ENCODE data around the gene ERGIC1.

ERGIC1 gene

GRCh38 chr5:172952034-172952511 lies 118.0 kb downstream of the ERGIC1 start:
- no peak for FAIRE-seq

- no peak for FAIRE-seq
Observed at GRCh38 chr5:172953776-172954675, 120.0 kb downstream of the ERGIC1 start.

GRCh38 chr5:172954751-172955159 lies 120.7 kb downstream of the ERGIC1 start:
- no peak for FAIRE-seq

GRCh38 chr5:172956228-172956627 lies 122.2 kb downstream of the ERGIC1 start:
- no peak for FAIRE-seq

GRCh38 chr5:172956936-172957335 lies 122.9 kb downstream of the ERGIC1 start:
- FAIRE-seq: no peak

- FAIRE-seq: no peak
Observed at GRCh38 chr5:172957458-172957857, 123.4 kb downstream of the ERGIC1 start.

GRCh38 chr5:172958331-172959046 lies 124.4 kb downstream of the ERGIC1 start:
- FAIRE-seq: no peak

- FAIRE-seq: no peak
Observed at GRCh38 chr5:172959824-172960799, 126.1 kb downstream of the ERGIC1 start.

- no peak for FAIRE-seq
Observed at GRCh38 chr5:172969921-172970320, 135.9 kb downstream of the ERGIC1 start.

- no peak for FAIRE-seq
Observed at GRCh38 chr5:172971482-172971881, 137.4 kb downstream of the ERGIC1 start.

GRCh38 chr5:172972552-172972951 lies 138.5 kb downstream of the ERGIC1 start:
- no peak for FAIRE-seq

- FAIRE-seq: no peak
Observed at GRCh38 chr5:172973127-172973916, 139.3 kb downstream of the ERGIC1 start.

- FAIRE-seq: no peak
Observed at GRCh38 chr5:172973931-172974330, 139.9 kb downstream of the ERGIC1 start.

GRCh38 chr5:172975289-172975688 lies 141.2 kb downstream of the ERGIC1 start:
- no peak for FAIRE-seq

GRCh38 chr5:172979778-172980177 lies 145.7 kb downstream of the ERGIC1 start:
- FAIRE-seq: no peak

- FAIRE-seq: no peak
Observed at GRCh38 chr5:172981931-172982330, 147.9 kb downstream of the ERGIC1 start.

GRCh38 chr5:172983542-172984243 lies 149.6 kb downstream of the ERGIC1 start, which contains the start of gene ATP6V0E1:
TSS of gene ATP6V0E1 (plus strand) at chr5:172983771. CDS start at chr5:172983861, 90 bp downstream.
- no peak for FAIRE-seq

- no peak for FAIRE-seq
Observed at GRCh38 chr5:172984244-172984953, 150.3 kb downstream of the ERGIC1 start.

- no peak for FAIRE-seq
Observed at GRCh38 chr5:172985596-172985995, 151.5 kb downstream of the ERGIC1 start.

- FAIRE-seq: no peak
Observed at GRCh38 chr5:172988276-172988675, 154.2 kb downstream of the ERGIC1 start.

Data from islet of Langerhans (tissue), 1 donor.